HG03378 (cell line): ENCODE measurements around the gene TSPOAP1.

Experiments used
- ATAC-seq: cut with Tn5 transposase; IDR thresholded peaks from one replicate; pipeline ENCODE4 v1.9.1; 2021; ENCODE audit warnings: mild to moderate bottlenecking, moderate library complexity; ENCODE audit not compliant: unreplicated experiment

The TSPOAP1 gene, protein sequence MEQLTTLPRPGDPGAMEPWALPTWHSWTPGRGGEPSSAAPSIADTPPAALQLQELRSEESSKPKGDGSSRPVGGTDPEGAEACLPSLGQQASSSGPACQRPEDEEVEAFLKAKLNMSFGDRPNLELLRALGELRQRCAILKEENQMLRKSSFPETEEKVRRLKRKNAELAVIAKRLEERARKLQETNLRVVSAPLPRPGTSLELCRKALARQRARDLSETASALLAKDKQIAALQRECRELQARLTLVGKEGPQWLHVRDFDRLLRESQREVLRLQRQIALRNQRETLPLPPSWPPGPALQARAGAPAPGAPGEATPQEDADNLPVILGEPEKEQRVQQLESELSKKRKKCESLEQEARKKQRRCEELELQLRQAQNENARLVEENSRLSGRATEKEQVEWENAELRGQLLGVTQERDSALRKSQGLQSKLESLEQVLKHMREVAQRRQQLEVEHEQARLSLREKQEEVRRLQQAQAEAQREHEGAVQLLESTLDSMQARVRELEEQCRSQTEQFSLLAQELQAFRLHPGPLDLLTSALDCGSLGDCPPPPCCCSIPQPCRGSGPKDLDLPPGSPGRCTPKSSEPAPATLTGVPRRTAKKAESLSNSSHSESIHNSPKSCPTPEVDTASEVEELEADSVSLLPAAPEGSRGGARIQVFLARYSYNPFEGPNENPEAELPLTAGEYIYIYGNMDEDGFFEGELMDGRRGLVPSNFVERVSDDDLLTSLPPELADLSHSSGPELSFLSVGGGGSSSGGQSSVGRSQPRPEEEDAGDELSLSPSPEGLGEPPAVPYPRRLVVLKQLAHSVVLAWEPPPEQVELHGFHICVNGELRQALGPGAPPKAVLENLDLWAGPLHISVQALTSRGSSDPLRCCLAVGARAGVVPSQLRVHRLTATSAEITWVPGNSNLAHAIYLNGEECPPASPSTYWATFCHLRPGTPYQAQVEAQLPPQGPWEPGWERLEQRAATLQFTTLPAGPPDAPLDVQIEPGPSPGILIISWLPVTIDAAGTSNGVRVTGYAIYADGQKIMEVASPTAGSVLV (N-terminal part only)

GRCh38 chr17:58328195-58329034, at the start of gene TSPOAP1:
Gene TSPOAP1, minus strand, starts transcription at chr17:58328795. Its CDS starts 875 bp downstream, at chr17:58327920.
- no peak for ATAC-seq

DNA sequence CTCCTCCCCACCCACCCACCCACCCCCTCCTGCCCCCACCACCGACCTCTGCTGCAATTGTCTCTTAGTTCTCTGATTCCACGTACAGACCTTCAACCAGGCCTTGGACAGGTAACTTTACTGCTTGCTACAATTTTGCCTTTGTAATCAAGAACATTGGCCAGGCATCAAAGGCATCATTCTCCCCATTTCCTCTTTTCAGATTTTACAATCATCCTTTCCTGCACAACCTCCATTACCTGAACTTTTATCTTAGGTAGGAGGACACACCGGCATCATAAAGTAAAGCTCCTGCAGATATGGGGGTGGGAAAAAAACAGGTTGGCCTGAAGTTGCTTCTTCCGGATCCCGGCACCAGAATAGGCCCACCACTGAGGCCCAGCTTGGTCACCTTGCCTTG, 49.1 kb upstream of the TSPOAP1 start:
- no peak for ATAC-seq

DNA sequence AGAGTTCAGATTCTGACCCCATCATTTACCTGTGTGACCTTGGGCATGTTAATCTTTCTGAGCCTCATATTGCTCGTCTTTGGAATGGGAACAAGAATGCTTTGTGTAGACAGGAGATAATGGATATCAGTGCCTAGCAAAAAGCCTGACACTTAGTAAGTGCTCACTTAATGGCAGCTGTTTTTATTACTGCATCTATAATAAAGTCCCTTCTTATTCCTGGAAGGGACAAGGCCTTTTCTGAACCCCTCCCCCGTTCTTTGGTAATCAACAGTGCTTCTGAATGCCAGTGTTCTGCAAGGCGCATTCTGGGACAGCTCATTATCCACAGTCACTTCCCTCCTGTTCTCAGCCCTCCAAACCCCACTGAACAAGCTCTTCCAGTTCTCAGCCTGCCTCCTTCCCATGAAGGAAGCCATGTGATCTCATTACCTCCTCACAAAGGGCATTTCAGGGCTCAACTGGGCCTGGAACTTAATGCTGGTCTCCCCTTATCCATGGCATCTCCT, 48.6 kb upstream of the TSPOAP1 start:
- ATAC-seq, result no peak

DNA sequence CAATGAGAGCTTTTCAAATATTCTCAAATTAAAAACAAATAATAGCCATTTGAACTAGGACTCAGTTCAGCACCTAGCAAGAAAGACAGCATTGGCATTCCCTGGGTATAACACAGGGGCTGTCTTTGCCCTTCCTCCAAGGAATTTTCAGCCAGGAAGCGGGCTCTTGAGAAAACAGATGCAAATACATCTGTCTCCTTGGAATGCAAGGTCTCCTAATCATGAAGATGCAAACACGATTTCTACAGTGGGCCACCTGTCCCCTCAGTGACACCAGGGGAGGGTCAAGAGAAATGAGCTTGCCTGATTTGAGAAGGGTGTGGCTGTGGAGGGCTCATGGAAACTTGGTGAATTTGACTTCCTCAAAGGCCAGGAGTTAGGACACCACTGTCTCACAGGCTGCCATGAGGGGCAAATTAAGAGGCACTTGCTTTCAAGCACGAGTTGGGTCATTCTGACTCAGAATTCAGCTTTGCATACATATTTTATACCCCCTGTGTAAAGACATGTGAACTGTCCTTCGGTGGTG, 47.9 kb upstream of the TSPOAP1 start:
- no peak for ATAC-seq

DNA sequence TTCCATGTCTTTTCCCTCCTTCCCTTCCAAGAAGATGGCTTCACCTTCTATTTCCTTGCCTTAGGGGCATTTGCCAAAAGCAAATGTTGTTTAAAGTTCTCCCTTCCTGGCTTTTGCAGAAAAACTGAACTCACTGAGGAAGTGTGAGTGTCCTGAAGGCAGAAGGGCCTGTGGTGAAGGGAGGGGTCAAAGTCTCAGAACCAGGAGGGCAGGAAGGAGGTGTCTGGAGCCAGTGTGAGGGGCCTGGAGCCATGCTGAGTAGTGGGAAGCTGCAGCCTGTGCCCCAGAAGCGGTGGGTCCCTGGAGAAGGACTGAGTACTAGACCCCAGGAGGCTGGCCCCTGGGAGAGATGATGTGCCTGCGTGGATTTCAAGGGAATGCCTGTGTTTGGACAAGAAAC, 47.2 kb upstream of the TSPOAP1 start:
- ATAC-seq, result no peak

DNA sequence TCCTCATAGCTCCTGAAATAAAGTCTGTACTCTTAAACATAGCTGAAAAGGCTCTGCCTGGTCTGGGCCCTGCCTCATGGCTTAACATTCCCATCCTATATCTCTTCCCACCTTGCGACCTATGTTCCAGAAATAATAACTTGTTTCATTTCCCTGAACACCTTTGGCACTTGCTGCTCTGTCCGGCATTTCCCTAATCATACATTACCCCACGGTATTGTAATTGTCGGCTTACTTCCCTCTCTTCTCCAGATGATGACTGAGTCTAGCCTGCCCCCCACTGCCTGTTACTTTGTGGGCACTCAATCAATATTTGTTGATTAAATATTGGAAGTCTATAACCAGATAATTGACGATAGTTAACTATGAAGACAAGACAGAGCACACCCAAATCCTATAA, 46.7 kb upstream of the TSPOAP1 start:
- no peak for ATAC-seq

- ATAC-seq, result no peak
These were observed 45.3 kb upstream of the TSPOAP1 start for GRCh38 chr17:58373923-58374322.

GRCh38 chr17:58373003-58373402, 44.4 kb upstream of the TSPOAP1 start:
- ATAC-seq, result no peak

GRCh38 chr17:58371300-58371950, 42.8 kb upstream of the TSPOAP1 start:
- no peak for ATAC-seq

GRCh38 chr17:58370716-58371115, 42.1 kb upstream of the TSPOAP1 start:
- ATAC-seq, result no peak

- ATAC-seq, result no peak
These were observed 41.7 kb upstream of the TSPOAP1 start for GRCh38 chr17:58370309-58370708.

GRCh38 chr17:58369214-58370031, 40.8 kb upstream of the TSPOAP1 start:
- ATAC-seq, result no peak

DNA sequence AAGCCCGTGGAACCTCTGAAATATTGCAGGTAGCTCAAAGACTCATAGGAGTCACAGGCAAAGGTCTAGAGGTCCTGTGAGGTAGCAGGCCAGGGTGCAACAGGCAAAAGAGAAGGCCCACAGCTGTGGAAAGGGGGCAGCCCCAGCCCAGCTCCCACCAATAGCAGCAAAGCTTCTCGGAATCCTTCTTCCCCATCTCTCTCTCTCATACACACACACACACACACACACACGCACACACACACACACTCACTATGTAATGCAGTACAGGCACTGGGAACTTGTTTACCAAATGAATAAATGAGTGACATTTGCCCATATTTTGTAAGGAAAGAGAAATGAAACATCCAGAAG, 40.2 kb upstream of the TSPOAP1 start:
- no peak for ATAC-seq

DNA sequence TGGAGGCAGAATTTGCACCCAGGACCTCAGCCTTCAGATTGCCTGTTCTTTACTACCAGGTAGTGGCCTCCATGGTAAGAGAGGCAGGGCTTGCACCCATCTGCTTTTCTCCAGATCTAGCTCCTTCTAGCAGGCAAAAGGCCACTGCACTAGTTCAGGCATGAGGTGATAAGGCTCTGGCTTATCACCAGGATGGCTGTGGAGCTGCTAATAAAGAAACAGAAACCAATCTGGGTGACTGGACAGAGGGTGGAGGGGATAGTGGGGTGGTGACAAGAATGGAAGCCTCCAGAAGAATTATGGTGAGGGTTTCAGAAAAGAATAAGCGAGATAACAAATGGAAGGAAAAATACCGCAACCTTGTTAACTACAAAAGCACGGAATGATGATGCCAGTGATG, 38.9 kb upstream of the TSPOAP1 start:
- no peak for ATAC-seq

DNA sequence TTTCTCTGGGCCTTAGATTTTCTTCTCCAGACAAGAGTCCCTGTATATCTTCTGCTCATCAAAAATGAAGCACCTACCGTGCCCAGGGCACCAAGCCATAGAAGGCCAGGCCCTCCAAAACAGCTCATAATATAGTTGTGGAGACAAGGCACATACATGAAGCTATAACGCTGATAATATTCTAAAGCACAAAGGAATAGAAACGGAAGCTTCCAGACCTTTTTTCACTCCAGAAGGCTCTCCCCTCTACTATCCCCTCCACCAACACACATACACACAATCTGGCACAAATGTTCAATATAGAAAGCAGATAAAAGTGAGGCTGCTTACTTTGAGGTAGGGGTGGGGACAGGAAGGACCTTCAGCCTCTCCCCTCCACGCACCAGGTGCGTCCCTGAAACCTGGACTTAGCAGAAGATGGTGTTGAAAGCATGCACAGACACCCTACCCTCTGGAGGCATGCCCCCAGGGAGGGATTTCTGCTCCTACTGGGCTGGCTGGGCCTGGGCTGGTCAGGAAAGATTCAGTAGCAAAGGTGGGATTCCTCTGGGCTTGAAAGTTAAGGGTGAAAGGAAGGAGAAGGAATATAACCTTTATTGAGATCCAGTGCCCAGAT, 37.5 kb upstream of the TSPOAP1 start:
- ATAC-seq, result no peak

GRCh38 chr17:58365185-58365979, 36.8 kb upstream of the TSPOAP1 start:
- ATAC-seq, result no peak

DNA sequence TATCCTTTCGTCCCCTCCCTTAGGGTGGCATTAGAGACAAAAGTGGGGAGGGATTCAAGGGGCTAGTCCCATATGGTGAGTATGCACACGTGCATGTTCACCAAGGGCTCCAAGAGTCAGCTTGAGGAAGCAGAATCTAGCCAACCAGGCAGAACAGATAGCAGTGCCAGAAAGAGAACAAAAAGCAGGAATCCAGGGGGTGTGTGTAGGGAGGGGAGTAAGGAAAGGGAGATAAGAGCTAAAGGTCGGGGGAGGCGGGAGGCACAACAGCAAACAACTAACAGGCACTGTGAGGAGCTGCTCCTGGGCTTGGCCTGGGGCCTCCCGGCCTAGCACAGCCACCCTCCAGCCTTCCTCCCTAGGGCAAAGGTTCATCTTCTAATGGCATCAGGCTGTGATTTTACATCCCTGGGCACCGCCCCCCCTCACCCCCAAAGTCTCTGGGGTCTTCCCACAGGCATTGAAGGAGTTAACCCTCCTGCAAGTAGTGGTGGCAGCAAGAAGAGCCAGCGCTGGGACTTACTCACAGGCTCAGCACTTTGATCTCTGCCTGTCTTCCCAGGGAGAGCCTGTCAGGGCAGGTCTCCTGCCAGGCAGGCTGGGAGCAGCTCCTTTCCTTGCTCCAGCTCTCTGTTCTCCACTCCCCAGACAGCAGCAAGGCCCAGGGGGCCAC, 35.8 kb upstream of the TSPOAP1 start:
- no peak for ATAC-seq
